ENCODE results near the gene MORN5. TPM values are rescaled to one million over a fixed set of nuclear protein-coding genes. Genes with fewer than 3 reads are reported as not detected.

Gene MORN5
- total and polyA plus RNA-seq, 2 donors (not counting 1 experiment from before 2014, with no cell fraction given): not detected

- Histone ChIP-seq H3K9me3 (ENCODE audit: control extremely low read depth in 1 of 3, control insufficient read depth in 2 of 3, insufficient read depth in 1 of 3, low read length in 2 of 3) (peaks cover 0 to 23% (median 0%) of the 10 kb centered on the region in 3 donors), H3K36me3 (replicated peaks in 1 of 2; ENCODE audit: control extremely low read depth in 1 of 2, control insufficient read depth in 1 of 2, extremely low read depth in 1 of 2, insufficient read depth in 2 of 2, low read length in 1 of 2) (no peaks in the 10 kb centered on the region), H4K20me1 (ENCODE audit: control insufficient read depth, insufficient read depth, low read length, poor library complexity, severe bottlenecking) (no peaks in the 10 kb centered on the region), H3K9ac (ENCODE audit: low read length) (no peak overlapping the region), H3K79me2 (ENCODE audit: control insufficient read depth, insufficient read depth, low read length) (no peaks in the 10 kb centered on the region), H2AFZ (ENCODE audit: insufficient read depth, low read depth, low read length, poor library complexity, severe bottlenecking) (no peak overlapping the region), H3K4me1 (ENCODE audit: control insufficient read depth in 2 of 2, insufficient read depth in 2 of 2, low read length in 2 of 2) (peaks cover 9 to 17% of the 10 kb centered on the region in 2 donors), H3K27me3 (replicated peaks in 1 of 4; ENCODE audit: control extremely low read depth in 1 of 4, control insufficient read depth in 3 of 4, insufficient read depth in 4 of 4, low read length in 3 of 4) (peaks cover 0 to 57% (median 40%) of the 10 kb centered on the region in 4 experiments), H3K4me2 (replicated peaks; ENCODE audit: low read depth, low read length, poor library complexity, severe bottlenecking) (no peak overlapping the region), H3K27ac (ENCODE audit: low read length in 2 of 2) (no peak overlapping the region), H3K4me3 (ENCODE audit: control extremely low read depth in 1 of 5, extremely low read depth in 1 of 5, insufficient read depth in 1 of 5, low read depth in 2 of 5, low read length in 4 of 5) (no peak overlapping the region)
- peak overlapping the region; percentile 77 for H3K4me3 Mint-ChIP-seq
- peaks cover 10% of the 10 kb centered on the region for H3K4me1 Mint-ChIP-seq
- no peak for ATAC-seq (ENCODE audit: low read depth)
- TF ChIP-seq EZH2 (IDR thresholded peaks at IDR 0.05; ENCODE audit: borderline replicate concordance, insufficient read depth, low read depth, low read length, poor library complexity, severe bottlenecking) (no peak), CTCF (IDR thresholded peaks at IDR 0.05) (no peak)
- peaks cover 62% of the 10 kb centered on the region for H3K27me3 Mint-ChIP-seq
- ChIA-PET POLR2A (no interaction called here), CTCF (no interaction called here)
- H3K9me3 Mint-ChIP-seq (ENCODE audit: insufficient read depth): no peaks in the 10 kb centered on the region
- 94% methylated on average over 6 of the region's 7 CpGs for WGBS (ENCODE audit: insufficient coverage)
- DNase-seq: no peak
- no peak overlapping the region for H3K27ac Mint-ChIP-seq
- intact Hi-C loops (cut with micrococcal nuclease): no loop called here
These were observed 52.8 kb downstream of the MORN5 start for GRCh38 chr9:122212473-122213004.

GRCh38 chr9:122213102-122213588, 53.4 kb downstream of the MORN5 start:
- ATAC-seq (ENCODE audit: low read depth): no peak

More at GRCh38 chr9:122213102-122213588, 53.4 kb downstream of the MORN5 start:
- H3K79me2 ChIP-seq (ENCODE audit: control insufficient read depth, insufficient read depth, low read length): no peaks in the 10 kb centered on the region
- no peak for DNase-seq
- H3K27me3 ChIP-seq (replicated peaks in 1 of 4; ENCODE audit: control extremely low read depth in 1 of 4, control insufficient read depth in 3 of 4, insufficient read depth in 4 of 4, low read length in 3 of 4): peaks cover 0 to 63% (median 43%) of the 10 kb centered on the region in 4 experiments
- H4K20me1 ChIP-seq (ENCODE audit: control insufficient read depth, insufficient read depth, low read length, poor library complexity, severe bottlenecking): no peaks in the 10 kb centered on the region
- peak overlapping the region; percentile 69 for H2AFZ ChIP-seq (ENCODE audit: insufficient read depth, low read depth, low read length, poor library complexity, severe bottlenecking)
- H3K4me2 ChIP-seq (replicated peaks; ENCODE audit: low read depth, low read length, poor library complexity, severe bottlenecking): peak overlapping the region; percentile 83
- Mint-ChIP-seq H3K9me3 (ENCODE audit: insufficient read depth) (no peaks in the 10 kb centered on the region), H3K4me3 (peak overlapping the region; percentile 77), H3K27me3 (peaks cover 67% of the 10 kb centered on the region), H3K4me1 (peaks cover 11% of the 10 kb centered on the region), H3K27ac (no peak overlapping the region)
- H3K4me3 ChIP-seq (ENCODE audit: control extremely low read depth in 1 of 5, extremely low read depth in 1 of 5, insufficient read depth in 1 of 5, low read depth in 2 of 5, low read length in 4 of 5): peak overlapping the region in 2 of 5 experiments; percentile 44 to 51
- peak overlapping the region; percentile 49 for H3K9ac ChIP-seq (ENCODE audit: low read length)
- H3K4me1 ChIP-seq (ENCODE audit: control insufficient read depth in 2 of 2, insufficient read depth in 2 of 2, low read length in 2 of 2): peaks cover 10 to 19% of the 10 kb centered on the region in 2 donors
- H3K27ac ChIP-seq (ENCODE audit: low read length in 2 of 2): no peak overlapping the region
- intact Hi-C loops (cut with micrococcal nuclease): no loop called here
- TF ChIP-seq CTCF (IDR thresholded peaks at IDR 0.05): no peak
- no peak for TF ChIP-seq EZH2 (IDR thresholded peaks at IDR 0.05; ENCODE audit: borderline replicate concordance, insufficient read depth, low read depth, low read length, poor library complexity, severe bottlenecking)
- 38% methylated on average over 17 of the region's 20 CpGs for WGBS (ENCODE audit: insufficient coverage)
- H3K9me3 ChIP-seq (ENCODE audit: control extremely low read depth in 1 of 3, control insufficient read depth in 2 of 3, insufficient read depth in 1 of 3, low read length in 2 of 3): peaks cover 0 to 23% (median 0%) of the 10 kb centered on the region in 3 donors
- H3K36me3 ChIP-seq (replicated peaks in 1 of 2; ENCODE audit: control extremely low read depth in 1 of 2, control insufficient read depth in 1 of 2, extremely low read depth in 1 of 2, insufficient read depth in 2 of 2, low read length in 1 of 2): no peaks in the 10 kb centered on the region
- POLR2A ChIA-PET: no interaction called here
- CTCF ChIA-PET: no interaction called here
